Smooth muscle cell (in vitro differentiated cells): ENCODE results near the gene MTFP1. TPM values are rescaled to one million over a fixed set of nuclear protein-coding genes. Genes with fewer than 3 reads are reported as not detected.
A peak's percentile ranks its signal among the peaks of the same experiment; 100 is the strongest.

Source experiments
- DNase-seq: peaks from one replicate; lab custom pipeline; 2025; ENCODE audit not compliant: unreplicated experiment; lab: John Stamatoyannopoulos, UW
- H2AFZ ChIP-seq: fragments of 200-600 bp; sonication (generic); 2 replicates; pipeline ENCODE4 v1.6.0; 2016; ENCODE audit warnings: antibody characterized with exemption, low read depth, mild to moderate bottlenecking
- H3F3A ChIP-seq: fragments of 200-600 bp; sonication (generic); 2 replicates; pipeline ENCODE4 v1.6.0; 2017; ENCODE audit warnings: antibody characterized with exemption, low read depth
- H3K27ac ChIP-seq: fragments of 200-600 bp; sonication (generic); 2 replicates; pipeline ENCODE4 v1.5.1; 2016; ENCODE audit warnings: low read depth, mild to moderate bottlenecking
- H3K27me3 ChIP-seq: fragments of 200-600 bp; sonication (generic); 2 replicates; pipeline ENCODE4 v1.6.1; 2016; ENCODE audit warnings: low read depth, mild to moderate bottlenecking
- H3K36me3 ChIP-seq: fragments of 200-600 bp; sonication (generic); 2 replicates; pipeline ENCODE4 v1.5.1; 2016; ENCODE audit warnings: low read depth
- H3K4me1 ChIP-seq: fragments of 200-600 bp; sonication (generic); 2 replicates; pipeline ENCODE4 v1.5.1; 2016; ENCODE audit warnings: low read depth
- H3K4me2 ChIP-seq: fragments of 200-600 bp; sonication (generic); 2 replicates; pipeline ENCODE4 v1.6.0; 2016; ENCODE audit warnings: mild to moderate bottlenecking
- H3K4me3 ChIP-seq: fragments of 200-600 bp; sonication (generic); 2 replicates; pipeline ENCODE4 v1.5.1; 2016; ENCODE audit warnings: mild to moderate bottlenecking
- H3K79me2 ChIP-seq: fragments of 200-600 bp; sonication (generic); 2 replicates; pipeline ENCODE4 v1.6.0; 2016; ENCODE audit warnings: low read depth, mild to moderate bottlenecking
- H3K9ac ChIP-seq: fragments of 200-600 bp; sonication (generic); 2 replicates; pipeline ENCODE4 v1.6.0; 2016; ENCODE audit warnings: low read depth
- H3K9me3 ChIP-seq: fragments of 200-600 bp; sonication (generic); replicated peaks from 2 replicates; pipeline ENCODE4 v1.5.1; 2016; ENCODE audit warnings: low read depth
- H4K20me1 ChIP-seq: fragments of 200-600 bp; sonication (generic); 2 replicates; pipeline ENCODE4 v1.6.0; 2016; ENCODE audit warnings: low read depth
- CTCF ChIP-seq: fragments of 200-600 bp; sonication (generic); IDR thresholded peaks from 2 replicates; pipeline ENCODE4 v1.5.1; 2017; ENCODE audit warnings: borderline replicate concordance, mild to moderate bottlenecking, antibody characterized with exemption; ENCODE audit not compliant: insufficient read depth, poor library complexity, severe bottlenecking
- WGBS: methylation state at CpG from one replicate; pipeline ENCODE4 v1.1.7; 2016; ENCODE audit warnings: low lambda C conversion rate; 5-methylcytosine and 5-hydroxymethylcytosine counted together
- polyA plus RNA-seq: library from polyadenylated mRNA; unstranded; fragments of >200 nt; fragmentation: Nextera tagmentation; extraction: Ambion mirVana; gene quantifications from 2 replicates; pipeline ENCODE4 v1.2.1, GENCODE V29; 2016
- total RNA-seq: library from RNA; depleted of rRNA; stranded (reverse); fragments of >200 nt; gene quantifications from 2 replicates; pipeline ENCODE4 v1.2.3, GENCODE V29; 2014

MTFP1 gene
- total and polyA plus RNA-seq, 2 experiments from 2014 or later = 14.4 to 30.9 TPM

GRCh38 chr22:30386960-30387827, 38.4 kb upstream of the MTFP1 start, which contains the start of gene RNF215:
RNF215 (minus strand) TSS chr22:30387411; CDS start chr22:30387313, 98 bp downstream.
- Histone ChIP-seq H3K4me2 (peak within 1 kb of the TSS; percentile 98), H3K36me3 (no peaks in the 10 kb centered on the region), H4K20me1 (no peaks in the 10 kb centered on the region), H3K9me3 (no peaks in the 10 kb centered on the region), H3F3A (no peaks in the 10 kb centered on the region), H3K4me3 (peak within 1 kb of the TSS; percentile 66), H3K9ac (no peak within 1 kb of the TSS), H2AFZ (peak within 1 kb of the TSS; percentile 95), H3K4me1 (peaks cover 8% of the 10 kb centered on the region), H3K27me3 (no peaks in the 10 kb centered on the region), H3K27ac (no peak within 1 kb of the TSS), H3K79me2 (no peaks in the 10 kb centered on the region)
- peak; percentile 95 for TF ChIP-seq CTCF
- DNase-seq = peak; percentile 72
- WGBS = 4% methylated on average over 54 of the region's 95 CpGs

DNA sequence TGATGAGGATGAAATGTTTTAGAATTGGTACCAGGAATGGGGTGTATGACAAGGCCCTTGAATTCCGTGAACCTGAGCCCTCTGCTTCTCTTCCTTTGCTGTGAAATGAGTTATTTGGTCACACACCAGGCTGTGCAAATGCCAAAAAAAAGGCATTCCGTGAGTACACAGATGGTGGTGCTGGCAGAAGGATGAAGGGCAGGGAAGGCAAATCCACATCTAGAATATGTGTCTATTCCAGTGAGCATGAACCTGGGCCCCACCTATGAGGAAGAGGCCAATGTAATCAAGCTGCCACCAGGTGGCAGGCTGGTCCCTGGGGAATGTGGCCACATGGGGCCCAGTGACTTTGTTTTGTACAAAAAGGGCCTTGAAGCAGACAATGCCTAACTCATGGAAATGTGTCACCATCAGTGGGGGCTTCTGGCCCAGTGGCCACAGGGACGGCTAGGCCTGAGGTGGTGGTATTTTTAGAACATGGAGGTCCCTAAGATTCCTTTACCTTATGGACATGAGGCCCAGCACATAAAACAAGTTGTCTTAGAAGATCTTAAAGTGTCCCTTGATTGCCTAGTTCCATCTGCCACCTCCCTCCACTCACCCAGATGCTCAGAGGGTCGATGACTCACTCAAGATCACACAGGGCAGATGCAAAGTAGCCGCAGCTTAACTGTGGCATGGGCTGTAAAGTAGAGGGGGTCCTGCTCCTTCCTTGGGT, 34.4 kb upstream of the MTFP1 start:
- Histone ChIP-seq H3K36me3 (no peaks in the 10 kb centered on the region), H3K4me3 (no peak overlapping the region), H3K4me1 (peaks cover 16% of the 10 kb centered on the region), H3K79me2 (no peaks in the 10 kb centered on the region), H3K9me3 (no peaks in the 10 kb centered on the region), H3K27me3 (no peaks in the 10 kb centered on the region), H3F3A (no peaks in the 10 kb centered on the region), H3K27ac (no peak overlapping the region), H2AFZ (no peak overlapping the region), H3K9ac (no peak overlapping the region), H4K20me1 (no peaks in the 10 kb centered on the region), H3K4me2 (no peak overlapping the region)
- WGBS = 52% methylated on average over 5 of the region's 5 CpGs
- DNase-seq = no peak
- peak; percentile 53 for TF ChIP-seq CTCF

GRCh38 chr22:30392661-30393321, 32.8 kb upstream of the MTFP1 start:
- Histone ChIP-seq H3K9me3 (no peaks in the 10 kb centered on the region), H3K9ac (no peak overlapping the region), H3K4me1 (peaks cover 15% of the 10 kb centered on the region), H2AFZ (no peak overlapping the region), H3K27ac (no peak overlapping the region), H3K4me3 (no peak overlapping the region), H3K4me2 (no peak overlapping the region), H4K20me1 (peaks cover 5% of the 10 kb centered on the region), H3K79me2 (no peaks in the 10 kb centered on the region), H3K27me3 (no peaks in the 10 kb centered on the region), H3K36me3 (no peaks in the 10 kb centered on the region), H3F3A (no peaks in the 10 kb centered on the region)
- TF ChIP-seq CTCF = no peak
- DNase-seq = no peak
- 77% methylated on average over 9 of the region's 9 CpGs for WGBS
